Lower leg skin (tissue), 3 donors: ENCODE data around the gene GCSAML.

ENCODE experiments used
- CTCF ChIP-seq, 3 donors: fragments of 450-650 bp; IDR thresholded peaks; one replicate each; pipeline ENCODE4 v1.5.1; 2016; ENCODE audit warnings: antibody characterized with exemption in 3 of 3, mild to moderate bottlenecking in 3 of 3, moderate library complexity in 2 of 3
- POLR2A ChIP-seq, 2 donors: fragments of 450-650 bp; IDR thresholded peaks; one replicate each; pipeline ENCODE4 v1.6.1; 2016 to 2017; ENCODE audit warnings: antibody characterized with exemption in 2 of 2, mild to moderate bottlenecking in 1 of 2, moderate library complexity in 1 of 2

GRCh38 chr1:247574664-247575063 is 25.7 kb downstream of the GCSAML start:
- no peak for TF ChIP-seq CTCF (IDR thresholded peaks at IDR 0.05)
- no peak for TF ChIP-seq POLR2A (IDR thresholded peaks at IDR 0.05)
